IPS-18a (cell line): ENCODE results near the gene SOBP.

Source experiments
- H3K27ac ChIP-seq: one replicate; pipeline ENCODE4 v1.5.1; 2013; ENCODE audit warnings: low read length
- H3K27me3 ChIP-seq: one replicate; pipeline ENCODE4 v1.6.1; 2013; ENCODE audit warnings: mild to moderate bottlenecking, low read length; ENCODE audit not compliant: control insufficient read depth, insufficient read depth
- H3K36me3 ChIP-seq: one replicate; pipeline ENCODE4 v1.6.1; 2013; ENCODE audit warnings: low read depth, low read length; ENCODE audit not compliant: control insufficient read depth
- H3K4me1 ChIP-seq: one replicate; pipeline ENCODE4 v1.6.1; 2013; ENCODE audit warnings: low read depth, low read length; ENCODE audit not compliant: control insufficient read depth
- H3K4me3 ChIP-seq: one replicate; pipeline ENCODE4 v1.5.1; 2013; ENCODE audit warnings: low read length
- H3K9ac ChIP-seq: one replicate; pipeline ENCODE4 v1.6.1; 2013; ENCODE audit warnings: mild to moderate bottlenecking, low read length, moderate library complexity
- H3K9me3 ChIP-seq: one replicate; pipeline ENCODE4 v1.6.1; 2013; ENCODE audit warnings: low read depth, low read length; ENCODE audit not compliant: control insufficient read depth

SOBP gene

DNA sequence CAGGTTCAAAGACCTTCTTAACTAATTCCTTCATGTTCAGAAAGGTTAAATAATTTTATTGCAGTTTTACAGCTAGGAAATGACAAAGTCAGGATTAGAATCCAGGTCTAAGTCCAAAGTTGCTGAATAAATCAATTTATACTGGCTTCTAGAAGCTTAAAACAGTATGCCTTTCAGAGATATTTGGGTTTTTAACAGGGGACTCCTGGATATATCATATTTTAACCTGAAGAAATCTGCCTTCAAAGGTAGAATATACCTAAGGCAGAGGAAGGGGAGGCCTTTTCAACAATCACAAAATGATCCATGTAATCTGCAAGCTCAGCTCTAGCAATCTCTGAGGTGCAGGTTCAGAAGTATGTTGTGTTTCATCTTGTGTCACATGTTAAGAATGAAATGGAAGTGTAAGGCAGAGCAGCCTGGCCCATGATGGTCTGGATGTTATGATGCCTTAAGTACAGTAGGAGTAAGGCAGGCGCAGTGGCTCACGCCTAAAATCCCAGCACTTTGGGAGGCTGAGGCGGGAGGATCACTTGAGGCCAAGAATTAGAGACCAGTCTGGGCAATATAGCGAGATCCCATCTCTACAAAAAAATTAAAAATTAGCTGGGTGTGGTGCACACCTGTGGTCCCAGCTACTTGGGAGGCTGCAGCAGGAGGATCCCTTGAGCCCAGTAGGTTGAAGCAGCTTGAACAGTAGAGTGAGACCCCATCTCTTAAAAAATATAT, 123.9 kb downstream of the SOBP start:
- Histone ChIP-seq H3K36me3 (no peaks in the 10 kb centered on the region), H3K9ac (no peak overlapping the region), H3K27ac (no peak overlapping the region)

DNA sequence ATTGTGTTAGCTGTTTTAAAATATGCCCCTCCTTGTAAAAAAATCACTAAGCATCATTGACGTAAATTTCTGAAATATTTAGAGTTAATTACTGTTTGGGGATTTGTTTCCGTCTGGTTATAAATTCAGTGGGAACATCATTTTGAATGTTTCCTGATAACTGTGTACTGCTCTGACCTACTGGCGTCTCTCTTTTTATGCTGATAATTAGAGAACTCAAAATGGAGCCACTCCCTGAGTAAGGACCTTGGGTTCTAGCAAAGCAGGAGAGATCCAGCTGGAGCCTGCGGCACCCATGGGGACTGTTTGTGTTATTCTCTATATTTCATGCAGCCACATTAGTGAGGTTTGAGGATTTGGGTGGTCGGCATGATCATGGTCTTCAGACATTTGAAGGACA, 124.9 kb downstream of the SOBP start:
- Histone ChIP-seq H3K4me1 (peaks cover 60% of the 10 kb centered on the region), H3K9ac (no peak overlapping the region), H3K9me3 (no peaks in the 10 kb centered on the region), H3K27ac (no peak overlapping the region), H3K36me3 (no peaks in the 10 kb centered on the region), H3K27me3 (no peaks in the 10 kb centered on the region), H3K4me3 (no peak overlapping the region)

More for the DNA sequence above, 123.9 kb downstream of the SOBP start:
- H3K9me3 ChIP-seq = no peaks in the 10 kb centered on the region
- H3K27me3 ChIP-seq = no peaks in the 10 kb centered on the region
- peaks cover 56% of the 10 kb centered on the region for H3K4me1 ChIP-seq
- H3K4me3 ChIP-seq = no peak overlapping the region

DNA sequence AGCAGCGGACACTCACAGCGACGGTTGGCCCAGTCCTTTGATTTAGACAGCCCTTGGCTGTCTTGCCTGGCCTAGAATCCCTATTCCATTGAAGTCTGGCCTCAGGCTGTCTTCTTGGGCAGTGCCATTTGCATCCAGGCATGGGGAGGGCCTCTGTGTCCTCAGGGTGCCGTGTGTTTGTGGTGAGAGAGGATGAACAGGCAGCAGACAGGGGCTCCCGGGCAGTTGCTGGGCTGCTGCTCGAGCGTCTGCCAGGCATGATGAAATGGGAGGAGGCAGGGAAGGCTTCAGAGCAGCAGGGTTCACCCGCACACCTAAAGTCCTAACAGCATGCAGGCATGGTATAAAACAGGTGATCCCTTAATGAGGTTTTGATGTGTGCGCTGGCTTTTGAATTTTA, 126.9 kb downstream of the SOBP start:
- Histone ChIP-seq H3K36me3 (no peaks in the 10 kb centered on the region), H3K27me3 (no peaks in the 10 kb centered on the region), H3K27ac (no peak overlapping the region), H3K9me3 (no peaks in the 10 kb centered on the region), H3K4me3 (no peak overlapping the region), H3K9ac (no peak overlapping the region), H3K4me1 (peaks cover 59% of the 10 kb centered on the region)

DNA sequence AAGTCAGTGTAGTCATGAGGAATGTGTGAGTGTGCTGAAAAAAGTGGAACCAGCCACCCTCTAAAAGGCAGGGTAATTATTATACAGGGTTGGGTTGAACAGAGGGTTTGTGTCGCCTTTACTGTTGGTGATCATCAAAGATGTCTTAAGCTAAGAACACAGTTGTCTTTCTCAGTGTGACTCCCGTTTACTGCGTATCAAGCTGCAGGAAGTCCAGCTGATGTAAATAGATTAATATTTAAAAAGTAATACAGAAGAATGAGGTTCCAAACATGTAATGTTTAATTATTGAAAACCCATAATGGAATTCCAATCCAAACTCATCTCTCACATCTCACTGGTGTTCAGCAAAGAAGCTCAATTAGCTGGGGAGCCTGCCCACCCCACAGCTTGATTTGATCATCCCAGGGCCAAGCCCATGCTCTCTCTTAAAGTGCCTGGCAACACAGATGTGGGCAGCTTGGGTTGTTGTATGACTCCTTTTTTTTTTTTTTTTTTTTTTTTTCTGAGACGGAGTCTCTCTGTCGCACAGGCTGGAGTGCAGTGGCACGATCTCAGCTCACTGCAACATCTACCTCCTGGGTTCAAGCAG, 127.5 kb downstream of the SOBP start:
- no peaks in the 10 kb centered on the region for H3K9me3 ChIP-seq
- no peak overlapping the region for H3K9ac ChIP-seq
- no peaks in the 10 kb centered on the region for H3K27me3 ChIP-seq
- no peak overlapping the region for H3K27ac ChIP-seq
- peaks cover 54% of the 10 kb centered on the region for H3K4me1 ChIP-seq
- no peak overlapping the region for H3K4me3 ChIP-seq
- H3K36me3 ChIP-seq = no peaks in the 10 kb centered on the region

DNA sequence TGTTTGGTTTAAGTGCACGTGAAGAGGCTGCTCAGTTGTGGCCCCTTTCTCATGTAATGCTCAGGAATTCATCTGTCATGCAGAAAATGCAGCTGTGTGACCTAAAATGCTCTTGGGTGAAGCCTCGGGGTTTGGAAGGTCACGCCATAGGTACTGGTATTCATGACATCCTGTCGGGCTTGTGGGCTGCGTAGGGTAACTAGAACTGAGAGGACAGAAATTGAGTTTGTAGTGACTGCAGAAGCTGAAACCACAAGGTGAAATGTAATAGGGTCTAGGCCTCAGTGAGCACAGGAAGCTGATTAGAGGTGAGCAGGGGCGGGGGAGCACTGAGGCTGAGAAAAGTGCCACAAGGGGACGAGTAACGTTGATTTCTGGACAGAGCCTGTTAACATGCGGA, 128.8 kb downstream of the SOBP start:
- Histone ChIP-seq H3K36me3 (no peaks in the 10 kb centered on the region), H3K9me3 (no peaks in the 10 kb centered on the region), H3K27ac (no peak overlapping the region), H3K4me1 (peaks cover 52% of the 10 kb centered on the region), H3K4me3 (no peak overlapping the region), H3K9ac (no peak overlapping the region), H3K27me3 (no peaks in the 10 kb centered on the region)

DNA sequence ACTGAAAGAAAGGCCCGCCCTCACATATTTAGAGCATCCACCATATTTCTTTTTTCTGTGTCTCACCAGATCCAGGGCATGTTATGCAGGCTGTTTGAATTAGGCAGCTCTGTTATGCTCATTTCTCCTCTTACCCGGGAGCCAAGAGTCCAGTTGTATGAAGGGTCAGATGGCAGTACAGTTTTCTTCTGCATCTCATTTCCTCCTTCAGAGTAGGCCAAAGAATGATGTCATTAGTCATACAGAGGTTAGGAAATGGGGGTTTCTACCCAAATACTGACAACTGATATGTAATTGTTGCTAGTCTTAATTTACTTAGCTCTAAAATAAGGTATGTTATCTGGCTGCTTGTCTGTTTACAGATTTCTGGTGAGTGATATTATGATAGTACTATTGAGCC, 130.8 kb downstream of the SOBP start:
- Histone ChIP-seq H3K27me3 (no peaks in the 10 kb centered on the region), H3K27ac (no peak overlapping the region), H3K36me3 (no peaks in the 10 kb centered on the region), H3K4me3 (no peak overlapping the region), H3K9me3 (no peaks in the 10 kb centered on the region), H3K9ac (no peak overlapping the region), H3K4me1 (peaks cover 42% of the 10 kb centered on the region)

DNA sequence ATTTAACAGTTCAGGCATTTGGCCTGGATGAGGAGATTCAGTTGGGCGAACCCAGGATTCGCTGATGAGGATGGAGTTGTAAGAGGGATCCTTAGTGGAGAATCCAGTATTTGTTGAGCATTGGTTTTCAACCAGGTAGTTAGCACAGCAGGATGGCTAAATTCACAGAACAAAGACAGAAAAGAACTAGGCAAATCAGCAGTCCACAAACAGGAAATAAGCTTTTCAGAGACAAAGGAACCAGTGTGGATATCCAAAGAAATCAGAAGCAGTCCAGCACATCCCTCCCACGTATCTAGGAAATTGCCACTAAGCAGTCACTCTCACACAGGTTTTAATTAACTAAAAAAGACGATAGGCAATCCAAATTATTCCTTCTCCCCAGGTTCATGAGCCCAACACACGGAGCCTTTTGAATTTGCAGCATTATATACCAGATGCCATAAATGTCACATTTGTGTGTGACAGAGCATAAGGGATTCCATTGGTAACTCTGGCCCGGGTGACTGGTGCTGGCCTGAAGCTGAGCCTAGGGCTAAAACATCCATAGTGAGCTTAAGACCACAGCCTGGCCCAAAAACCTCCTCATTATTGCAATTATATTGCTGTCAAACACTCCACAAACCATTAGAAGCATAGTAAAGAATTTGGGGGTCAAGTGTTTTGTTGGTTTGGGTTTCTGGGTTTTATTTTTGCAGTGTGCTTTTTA, 131.5 kb downstream of the SOBP start:
- peaks cover 38% of the 10 kb centered on the region for H3K4me1 ChIP-seq
- H3K9ac ChIP-seq = no peak overlapping the region

DNA sequence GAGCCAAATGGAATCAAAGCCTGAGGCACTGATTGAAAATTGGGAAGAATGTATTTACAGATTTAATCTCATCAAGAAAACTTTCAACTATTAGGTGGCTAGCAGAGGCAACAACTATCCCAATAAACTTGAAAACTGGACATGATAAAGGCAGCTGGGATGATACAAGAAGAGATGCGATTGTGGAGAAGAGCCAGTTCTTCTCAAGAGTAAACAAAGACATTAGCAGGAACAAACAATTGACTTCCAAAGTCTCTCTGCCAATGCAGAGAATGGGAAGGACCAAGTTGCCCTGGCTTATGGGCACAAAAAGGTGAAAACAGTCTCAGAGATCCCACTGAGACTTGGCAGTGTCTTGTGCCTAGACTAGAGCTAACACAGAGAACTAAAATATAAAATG, 132.4 kb downstream of the SOBP start:
- Histone ChIP-seq H3K27me3 (no peaks in the 10 kb centered on the region), H3K4me1 (peaks cover 32% of the 10 kb centered on the region), H3K36me3 (no peaks in the 10 kb centered on the region), H3K9ac (no peak overlapping the region), H3K4me3 (no peak overlapping the region), H3K9me3 (no peaks in the 10 kb centered on the region), H3K27ac (no peak overlapping the region)

More for the DNA sequence above, 131.5 kb downstream of the SOBP start:
- Histone ChIP-seq H3K4me3 (no peak overlapping the region), H3K9me3 (no peaks in the 10 kb centered on the region), H3K27ac (no peak overlapping the region), H3K27me3 (no peaks in the 10 kb centered on the region), H3K36me3 (no peaks in the 10 kb centered on the region)

DNA sequence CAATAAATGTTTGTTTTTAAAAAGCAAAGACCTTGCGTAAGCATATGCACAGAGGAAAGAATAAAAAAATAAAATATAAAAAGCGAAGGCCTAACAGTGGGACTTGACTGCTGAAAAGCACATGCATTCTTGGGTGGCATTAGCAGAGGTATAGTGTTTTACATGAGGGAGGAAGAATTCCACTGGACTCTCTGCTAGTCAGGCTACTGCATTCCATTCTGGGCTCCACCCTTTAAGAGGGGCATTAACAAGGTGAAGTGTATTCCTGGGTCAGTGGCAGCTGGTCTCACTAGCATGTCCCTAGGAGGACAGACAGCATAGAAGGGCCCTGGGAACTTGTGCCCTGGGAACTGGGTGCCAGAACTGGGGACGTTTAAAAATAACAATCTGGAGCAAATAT, 134.1 kb downstream of the SOBP start:
- H3K36me3 ChIP-seq = no peaks in the 10 kb centered on the region
- H3K27ac ChIP-seq = no peak overlapping the region
- no peaks in the 10 kb centered on the region for H3K9me3 ChIP-seq
- no peak overlapping the region for H3K9ac ChIP-seq
- H3K27me3 ChIP-seq = no peaks in the 10 kb centered on the region
- H3K4me1 ChIP-seq = peaks cover 27% of the 10 kb centered on the region
- H3K4me3 ChIP-seq = no peak overlapping the region

DNA sequence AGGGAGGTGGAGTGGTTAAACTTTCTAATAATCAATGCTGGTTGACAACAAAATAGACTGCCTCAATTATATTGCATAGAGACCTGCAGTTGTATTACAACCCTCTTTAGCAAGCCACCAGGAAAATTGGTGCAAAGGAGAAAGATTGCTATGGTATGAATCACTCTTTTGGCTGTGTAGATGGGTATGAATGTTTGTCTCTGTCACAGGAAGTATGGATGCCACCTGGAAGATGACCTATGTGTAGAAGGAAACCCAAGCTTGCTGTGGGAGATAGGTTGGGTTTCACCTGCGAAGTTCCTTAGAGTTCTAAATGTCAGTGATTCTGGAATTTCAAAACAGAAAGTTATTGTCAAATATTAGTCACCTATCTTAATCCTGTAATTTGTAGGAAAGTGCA, 134.6 kb downstream of the SOBP start:
- Histone ChIP-seq H3K36me3 (no peaks in the 10 kb centered on the region), H3K27ac (no peak overlapping the region), H3K9ac (no peak overlapping the region), H3K27me3 (no peaks in the 10 kb centered on the region), H3K9me3 (no peaks in the 10 kb centered on the region), H3K4me1 (peaks cover 29% of the 10 kb centered on the region), H3K4me3 (no peak overlapping the region)

DNA sequence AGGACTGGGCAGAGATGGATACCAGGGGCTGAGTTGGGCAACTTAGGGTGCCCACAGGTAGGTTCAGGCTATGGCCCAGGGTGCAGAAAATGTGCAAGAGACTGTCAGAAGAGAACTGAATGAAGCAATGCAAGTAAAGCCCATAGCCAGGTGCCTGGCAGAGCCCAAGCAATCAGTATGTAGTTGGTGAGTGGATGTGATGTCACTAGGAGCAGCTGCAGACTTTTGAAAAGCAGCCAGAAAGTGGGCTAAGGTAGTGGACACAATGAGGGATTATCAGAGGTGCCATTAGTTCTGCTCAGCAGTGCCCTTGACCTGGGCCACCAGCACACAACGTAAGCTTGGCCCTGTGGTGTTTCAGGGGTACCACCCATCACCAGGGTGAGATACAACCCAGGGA, 135.3 kb downstream of the SOBP start:
- Histone ChIP-seq H3K4me1 (peaks cover 29% of the 10 kb centered on the region), H3K27ac (no peak overlapping the region), H3K27me3 (no peaks in the 10 kb centered on the region), H3K9me3 (no peaks in the 10 kb centered on the region), H3K9ac (no peak overlapping the region), H3K36me3 (no peaks in the 10 kb centered on the region), H3K4me3 (no peak overlapping the region)
